DMS 273 (cell line): ENCODE measurements around the gene SPATA24.
"Not testable (repeated sequence)": the region's sequence is repeated elsewhere in the genome, so short reads cannot be mapped to it uniquely, and the experiment has no call there.

Experiments used
- DNase-seq: peaks from one replicate; lab custom pipeline; 2025; ENCODE audit not compliant: unreplicated experiment; lab: John Stamatoyannopoulos, UW

SPATA24 gene, protein sequence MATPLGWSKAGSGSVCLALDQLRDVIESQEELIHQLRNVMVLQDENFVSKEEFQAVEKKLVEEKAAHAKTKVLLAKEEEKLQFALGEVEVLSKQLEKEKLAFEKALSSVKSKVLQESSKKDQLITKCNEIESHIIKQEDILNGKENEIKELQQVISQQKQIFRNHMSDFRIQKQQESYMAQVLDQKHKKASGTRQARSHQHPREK

GRCh38 chr5:139403787-139404483 is at the start of gene SPATA24:
Gene SPATA24, minus strand, starts transcription at chr5:139404089. Its CDS starts 29 bp downstream, at chr5:139404060.
- DNase-seq: peak; percentile 99

- DNase-seq: no peak
These were observed 48.2 kb upstream of the SPATA24 start for GRCh38 chr5:139451878-139452660.

- DNase-seq: no peak
These were observed 47.3 kb upstream of the SPATA24 start for GRCh38 chr5:139451176-139451575.

DNA sequence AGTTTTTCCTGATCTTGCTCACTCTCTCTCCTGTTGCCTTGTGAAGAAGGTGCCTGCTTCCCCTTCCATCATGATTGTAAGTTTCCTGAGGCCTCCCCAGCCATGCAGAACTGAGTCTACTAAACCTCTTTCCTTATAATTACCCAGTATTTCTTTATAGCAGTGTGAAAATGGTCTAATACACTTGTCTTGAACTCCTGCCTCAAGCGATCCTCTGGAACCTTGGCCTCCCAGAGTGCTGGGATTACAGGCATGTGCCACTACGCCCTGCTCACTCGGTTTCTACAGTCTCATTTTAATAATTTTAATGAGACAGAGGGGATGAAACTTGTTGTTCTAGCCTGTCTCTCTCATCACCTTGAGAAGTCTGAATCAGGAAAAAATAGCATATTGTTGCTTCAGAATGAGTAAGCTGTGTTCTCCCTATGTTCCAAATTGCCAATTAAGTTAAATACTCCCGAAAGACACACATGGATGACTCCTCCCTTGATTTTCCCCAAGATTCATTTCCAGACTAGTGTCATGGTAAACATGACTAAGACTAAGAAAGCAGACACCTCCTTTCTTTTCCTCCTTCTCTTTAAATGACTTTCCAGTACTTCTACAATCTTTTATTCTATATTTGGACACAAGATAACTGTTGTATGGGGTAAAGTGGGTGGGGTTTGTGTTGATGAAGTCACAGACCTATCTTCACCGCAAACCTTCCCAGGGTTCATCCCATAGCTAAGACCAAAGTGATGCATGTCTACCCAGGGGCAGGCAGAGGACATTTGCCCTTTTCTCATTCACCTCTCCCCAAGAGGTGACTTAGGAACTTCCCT is 43.3 kb upstream of the SPATA24 start:
- DNase-seq: no peak

GRCh38 chr5:139445325-139446170 is 41.7 kb upstream of the SPATA24 start:
- no peak for DNase-seq

DNA sequence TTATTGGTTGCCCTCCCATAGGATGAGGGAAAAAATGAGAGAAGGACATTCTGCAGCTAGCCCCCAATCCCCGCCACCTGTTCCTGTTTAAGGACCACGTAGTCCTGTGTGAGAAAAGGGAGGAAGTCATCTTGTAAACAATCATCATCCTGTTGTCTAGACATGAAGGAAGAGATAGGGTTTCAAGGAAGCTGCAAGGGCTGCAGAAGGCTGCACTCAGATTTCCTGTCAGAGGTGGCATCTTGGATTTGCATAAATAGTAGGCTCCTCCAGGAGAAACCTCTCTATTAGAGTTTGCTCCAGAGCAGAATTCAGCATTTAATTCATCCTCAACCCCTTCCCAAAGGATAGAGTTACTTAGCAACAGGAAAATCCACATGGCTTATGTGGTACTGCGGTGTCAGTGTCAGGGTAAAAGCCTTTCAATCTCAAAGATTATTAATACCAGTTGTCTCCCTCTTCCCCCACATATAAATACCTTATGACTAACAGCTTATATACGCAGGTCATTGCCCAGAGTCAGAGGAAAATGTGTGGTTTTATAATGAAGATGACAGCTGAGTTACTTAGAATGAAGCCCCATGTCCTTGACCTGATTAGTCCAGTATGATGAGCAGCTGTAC is 40.1 kb upstream of the SPATA24 start:
- peak; percentile 27 for DNase-seq

DNA sequence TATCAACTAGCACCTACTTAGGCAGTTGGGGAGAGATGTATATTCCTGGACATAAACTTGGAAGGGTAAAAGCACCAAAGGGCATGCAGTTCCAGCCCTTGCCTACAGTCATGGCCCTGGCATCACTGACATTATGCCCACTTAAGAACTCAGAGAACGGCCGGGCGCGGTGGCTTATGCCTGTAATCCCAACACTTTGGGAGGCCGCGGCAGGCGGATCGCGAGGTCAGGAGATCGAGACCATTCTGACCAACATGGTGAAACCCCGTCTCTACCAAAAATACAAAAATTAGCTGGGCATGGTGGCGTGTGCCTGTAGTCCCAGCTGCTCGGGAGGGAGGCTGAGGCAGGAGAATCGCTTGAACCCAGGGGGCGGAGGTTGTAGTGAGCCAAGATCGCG is 36.5 kb upstream of the SPATA24 start:
- not testable (repeated sequence) for DNase-seq

DNA sequence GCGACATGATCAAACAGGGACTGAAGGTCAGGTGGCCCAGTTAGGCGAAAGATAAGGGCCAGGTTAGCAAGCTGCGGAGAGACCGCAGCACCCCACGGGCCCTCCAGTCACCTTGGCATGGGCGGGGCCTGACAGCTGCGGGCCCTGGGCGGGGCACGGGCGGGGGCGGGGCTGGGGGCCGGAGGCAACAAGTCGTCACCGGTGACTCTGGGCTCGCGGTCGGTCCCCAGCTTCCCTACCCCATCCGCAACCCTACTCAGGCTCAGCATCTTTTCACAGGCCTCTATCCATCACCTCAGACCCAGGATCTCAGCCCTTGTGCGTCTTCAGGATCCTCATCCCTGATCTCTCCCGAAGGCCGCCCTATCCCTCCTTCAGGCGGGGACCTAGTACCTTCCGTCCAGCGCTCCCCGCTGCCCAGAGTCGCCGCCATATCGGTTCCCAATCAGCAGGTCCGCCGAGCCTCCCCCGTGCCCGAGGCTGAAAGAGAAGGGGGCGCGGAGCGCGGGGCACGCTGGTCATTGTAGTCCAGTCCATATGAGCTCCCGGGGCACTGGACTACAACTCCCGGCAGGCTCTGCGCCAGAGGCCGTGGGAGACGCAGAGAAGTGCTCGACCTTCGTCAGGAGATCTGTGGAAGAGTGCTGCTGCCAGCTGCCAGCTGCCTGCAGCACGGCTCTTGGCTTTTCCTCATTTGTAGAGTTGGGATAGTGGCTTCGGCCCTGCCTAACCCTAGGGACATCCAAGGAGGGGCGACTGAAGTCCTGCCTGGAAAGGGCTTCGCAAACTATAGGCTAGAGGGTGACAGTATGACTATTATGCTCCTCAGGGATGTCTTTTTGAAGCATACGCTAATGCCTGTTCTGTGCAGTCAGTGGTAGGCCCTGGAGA is 35.4 kb upstream of the SPATA24 start, which contains the start of gene DNAJC18:
Gene DNAJC18 (minus strand): TSS at position 513 of the 891 bp plus-strand sequence. CDS start 80 bp downstream, at position 433.
- DNase-seq: peak; percentile 98

DNA sequence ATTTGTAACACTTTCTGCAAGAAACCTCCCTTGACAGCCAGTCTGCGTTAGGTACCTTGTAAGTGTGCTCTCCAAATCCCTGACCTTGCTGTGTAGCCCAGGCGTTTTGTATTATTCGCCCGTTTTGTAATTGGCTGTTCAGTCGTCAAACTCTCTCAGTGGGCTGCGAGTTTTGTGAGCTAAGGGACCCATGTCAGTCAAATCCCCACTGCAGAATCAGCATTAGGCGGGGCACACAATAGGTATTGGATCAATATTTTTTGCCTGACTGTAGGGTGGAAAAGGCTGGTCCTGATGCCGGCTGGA is 34.8 kb upstream of the SPATA24 start:
- DNase-seq: no peak

DNA sequence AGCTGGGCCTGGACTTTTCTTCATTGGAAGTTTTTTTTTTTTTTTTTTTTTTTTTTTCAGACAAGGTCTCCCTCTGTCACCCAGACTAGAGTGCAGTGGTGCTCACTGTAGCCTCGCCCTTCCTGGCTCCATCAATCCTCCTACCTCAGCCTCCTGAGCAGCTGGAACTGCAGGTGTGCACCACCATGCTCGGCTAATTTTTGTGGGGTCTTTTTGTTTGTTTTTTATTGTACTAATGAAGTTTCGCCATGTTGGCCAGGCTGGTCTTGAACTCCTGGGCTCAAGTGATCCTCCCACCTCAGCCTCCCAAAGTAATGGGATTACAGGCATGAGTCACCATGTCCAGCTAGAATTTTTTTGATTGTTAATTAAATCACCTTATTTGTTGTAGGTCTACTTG is 31.8 kb upstream of the SPATA24 start:
- no peak for DNase-seq

DNA sequence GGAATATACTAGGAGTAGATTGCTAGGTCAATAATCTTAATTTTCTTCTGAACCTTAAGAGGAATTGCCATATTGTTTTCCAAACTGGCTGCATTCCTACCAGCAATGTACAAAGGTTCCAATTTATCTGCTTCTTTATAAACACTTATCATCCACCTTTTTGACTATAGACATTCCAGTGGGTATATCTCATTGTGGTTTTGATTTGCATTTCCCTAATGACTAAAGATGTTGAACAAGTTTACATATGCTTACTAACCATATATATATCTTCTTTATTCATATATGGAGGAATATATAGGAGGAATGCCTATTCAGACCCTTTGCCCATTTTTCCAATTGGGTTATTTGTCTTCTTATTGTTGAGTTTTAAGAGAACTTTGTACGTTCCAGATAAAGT is 27.8 kb upstream of the SPATA24 start:
- DNase-seq: no peak

DNA sequence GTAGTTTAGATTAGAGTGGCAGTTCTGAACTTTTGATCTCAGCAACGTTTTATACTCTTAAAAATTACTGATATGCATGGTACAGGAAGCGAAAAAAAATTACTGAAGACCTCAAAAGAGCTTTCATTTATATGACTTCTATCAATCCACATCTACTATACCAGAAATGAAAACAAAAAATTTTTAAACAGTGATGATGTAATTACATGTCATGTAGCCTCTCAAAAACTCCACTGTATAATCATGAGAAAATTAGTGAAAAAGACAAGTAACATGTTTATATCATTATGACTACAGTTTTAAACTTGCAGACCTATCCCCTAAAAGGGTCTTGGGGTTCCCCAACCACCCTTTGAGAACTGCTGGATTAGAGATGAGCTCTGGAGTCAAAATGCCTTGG is 26.1 kb upstream of the SPATA24 start:
- DNase-seq: no peak

DNA sequence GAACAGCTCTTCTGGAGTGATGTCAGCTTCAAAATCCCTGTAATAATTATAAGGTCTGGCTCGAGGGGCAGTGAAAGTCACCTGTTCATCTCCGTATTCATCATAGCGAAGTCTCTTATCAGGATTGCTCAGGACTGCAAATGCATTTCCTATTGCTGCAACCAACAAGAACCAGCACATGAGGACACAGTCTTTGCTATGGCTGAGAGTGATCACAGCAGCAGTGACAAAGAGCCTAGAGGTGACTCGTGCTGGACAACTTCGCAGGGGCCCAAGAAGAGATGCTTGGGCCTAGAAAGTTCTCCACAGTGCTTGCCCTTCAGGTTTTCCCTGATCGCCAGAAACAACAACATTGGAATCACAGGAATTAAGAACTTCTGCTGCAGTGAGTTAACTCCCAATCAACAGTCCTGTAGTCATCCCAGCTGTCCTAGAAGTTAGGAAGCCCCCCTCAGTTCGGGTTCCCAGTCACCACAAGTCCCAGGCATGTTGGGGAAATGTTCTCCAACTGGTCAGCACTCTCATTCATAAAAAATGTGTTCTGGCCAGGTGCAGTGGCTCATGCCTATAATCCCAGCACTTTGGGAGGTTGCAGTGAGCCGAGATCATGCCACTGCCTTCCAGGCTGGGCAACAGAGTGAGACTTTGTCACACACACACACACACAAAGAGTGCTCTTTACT is 22.5 kb upstream of the SPATA24 start:
- no peak for DNase-seq

- no peak for DNase-seq
These were observed 21.6 kb upstream of the SPATA24 start for GRCh38 chr5:139425497-139425896.

- peak; percentile 86 for DNase-seq
These were observed 18.5 kb upstream of the SPATA24 start for GRCh38 chr5:139422307-139422893.

DNA sequence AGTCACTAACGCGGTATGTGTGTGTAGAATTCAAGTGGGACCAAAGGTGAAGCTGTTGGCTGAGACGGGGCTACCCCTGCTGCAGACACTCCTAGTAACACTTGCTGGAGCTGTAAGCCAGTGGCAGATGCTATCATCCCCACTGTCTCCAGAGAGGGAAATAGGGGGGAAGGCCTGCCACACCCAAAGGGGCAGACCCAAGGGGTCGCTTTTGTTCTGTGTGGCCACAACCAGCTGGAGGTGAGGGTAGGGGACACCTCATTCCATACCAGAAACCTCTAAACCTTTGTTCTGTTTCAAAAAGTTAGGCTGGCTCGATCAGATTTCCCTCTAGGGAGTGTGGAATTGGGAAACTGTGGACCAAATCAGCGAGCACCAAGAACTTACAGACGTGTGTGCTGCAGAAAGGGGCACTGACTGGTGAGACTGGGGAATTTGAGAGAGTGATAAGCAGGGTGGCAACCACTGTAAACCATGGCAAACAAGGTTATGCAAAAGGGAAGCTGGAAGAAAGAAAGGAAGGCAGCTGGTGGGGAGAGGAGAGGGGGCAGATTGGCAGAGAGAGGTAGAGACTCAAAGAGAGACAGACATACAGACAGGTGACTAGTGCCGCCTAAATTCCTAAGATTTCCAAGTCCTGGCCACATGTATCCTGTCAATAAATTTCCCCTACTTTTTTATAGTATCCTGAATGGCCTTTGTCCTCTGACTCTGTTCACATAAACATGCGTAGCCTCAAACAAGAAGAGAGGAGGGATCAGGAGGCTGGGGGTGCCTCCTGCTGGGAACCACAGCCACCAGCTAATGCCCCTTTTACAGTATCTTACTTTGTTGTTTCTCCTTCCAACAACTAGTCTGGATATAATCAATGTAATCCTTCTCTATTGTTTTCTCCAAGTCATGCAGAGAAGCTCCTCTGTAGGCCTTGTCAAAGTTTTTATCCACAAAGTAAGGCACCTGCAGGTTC is 15.6 kb upstream of the SPATA24 start:
- no peak for DNase-seq

GRCh38 chr5:139418793-139419192 is 14.9 kb upstream of the SPATA24 start:
- no peak for DNase-seq
